HG03378 (cell line): ENCODE results near the gene CELF3.
"Not testable (repeated sequence)": the region's sequence is repeated elsewhere in the genome, so short reads cannot be mapped to it uniquely, and the experiment has no call there.

ENCODE experiments used
- ATAC-seq: cut with Tn5 transposase; IDR thresholded peaks from one replicate; pipeline ENCODE4 v1.9.1; 2021; ENCODE audit warnings: mild to moderate bottlenecking, moderate library complexity; ENCODE audit not compliant: unreplicated experiment

Gene CELF3

GRCh38 chr1:151716771-151717631 lies at the start of gene CELF3:
Gene CELF3, minus strand, starts transcription at chr1:151716803. Its CDS starts 783 bp downstream, at chr1:151716020.
- ATAC-seq, result no peak

GRCh38 chr1:151763990-151764389 lies 47.4 kb upstream of the CELF3 start:
- ATAC-seq, result no peak

- peak; percentile 77 for ATAC-seq
These were observed 46.6 kb upstream of the CELF3 start, which contains the start of gene MRPL9 for GRCh38 chr1:151762941-151763921. Gene MRPL9, minus strand, starts transcription at chr1:151763496. Its CDS starts 17 bp downstream, at chr1:151763479.

- ATAC-seq, result no peak
These were observed 44.2 kb upstream of the CELF3 start for GRCh38 chr1:151760597-151761385.

- no peak for ATAC-seq
These were observed 42.6 kb upstream of the CELF3 start for GRCh38 chr1:151759241-151759640.

GRCh38 chr1:151756291-151756690 lies 39.7 kb upstream of the CELF3 start:
- ATAC-seq, result no peak

- no peak for ATAC-seq
These were observed 24.9 kb upstream of the CELF3 start for GRCh38 chr1:151741516-151741915.

GRCh38 chr1:151739590-151740355 lies 23.2 kb upstream of the CELF3 start:
- ATAC-seq, result no peak

GRCh38 chr1:151737479-151737878 lies 20.9 kb upstream of the CELF3 start:
- ATAC-seq, result no peak

GRCh38 chr1:151737026-151737425 lies 20.4 kb upstream of the CELF3 start:
- no peak for ATAC-seq

- ATAC-seq, result not testable (repeated sequence)
These were observed 17.4 kb upstream of the CELF3 start for GRCh38 chr1:151733995-151734394.

GRCh38 chr1:151733126-151733525 lies 16.5 kb upstream of the CELF3 start:
- ATAC-seq, result no peak

GRCh38 chr1:151729966-151730291 lies 13.3 kb upstream of the CELF3 start:
- ATAC-seq, result no peak

GRCh38 chr1:151729157-151729965 lies 12.8 kb upstream of the CELF3 start:
- ATAC-seq, result no peak

- no peak for ATAC-seq
These were observed 11.8 kb upstream of the CELF3 start for GRCh38 chr1:151728151-151729054.

GRCh38 chr1:151723726-151724370 lies 7.2 kb upstream of the CELF3 start:
- no peak for ATAC-seq

- no peak for ATAC-seq
These were observed 5.3 kb upstream of the CELF3 start for GRCh38 chr1:151721788-151722510.
